Brain microvascular endothelial cell (primary cell): ENCODE results near the gene NKX1-1.

Experiments used
- DNase-seq: peaks from one replicate; pipeline ENCODE4 v3.0.0-alpha.2; 2020
- H3K27ac ChIP-seq: fragments of 250-450 bp; sonication (Bioruptor Pico); 2 replicates; pipeline ENCODE4 v1.5.1; 2020; ENCODE audit warnings: mild to moderate bottlenecking, moderate library complexity
- H3K27me3 ChIP-seq: fragments of 250-450 bp; sonication (Bioruptor Pico); replicated peaks from 2 replicates; pipeline ENCODE4 v1.5.1; 2020; ENCODE audit warnings: mild to moderate bottlenecking
- H3K36me3 ChIP-seq: fragments of 250-450 bp; sonication (Bioruptor Pico); replicated peaks from 2 replicates; pipeline ENCODE4 v1.5.1; 2020; ENCODE audit warnings: mild to moderate bottlenecking
- H3K4me3 ChIP-seq: 2 replicates; pipeline ENCODE4 v1.5.1; 2011; ENCODE audit warnings: low read depth, mild to moderate bottlenecking, control low read depth, low read length, moderate library complexity
- in situ Hi-C: cut with HindIII; loops from 2 replicates; pipeline ENCODE4 v1.10.0; 2017; ENCODE audit warnings: low sequenced_read_pairs, low pct_ligation_motif_present
- TF ChIP-seq, protein P1 (sequence below): IDR thresholded peaks from 2 replicates; pipeline ENCODE4 v1.5.1; 2011; ENCODE audit warnings: low read depth, mild to moderate bottlenecking, moderate library complexity, low read length, control low read depth, inconsistent platforms; ENCODE audit errors: missing control alignments

Gene NKX1-1

DNA sequence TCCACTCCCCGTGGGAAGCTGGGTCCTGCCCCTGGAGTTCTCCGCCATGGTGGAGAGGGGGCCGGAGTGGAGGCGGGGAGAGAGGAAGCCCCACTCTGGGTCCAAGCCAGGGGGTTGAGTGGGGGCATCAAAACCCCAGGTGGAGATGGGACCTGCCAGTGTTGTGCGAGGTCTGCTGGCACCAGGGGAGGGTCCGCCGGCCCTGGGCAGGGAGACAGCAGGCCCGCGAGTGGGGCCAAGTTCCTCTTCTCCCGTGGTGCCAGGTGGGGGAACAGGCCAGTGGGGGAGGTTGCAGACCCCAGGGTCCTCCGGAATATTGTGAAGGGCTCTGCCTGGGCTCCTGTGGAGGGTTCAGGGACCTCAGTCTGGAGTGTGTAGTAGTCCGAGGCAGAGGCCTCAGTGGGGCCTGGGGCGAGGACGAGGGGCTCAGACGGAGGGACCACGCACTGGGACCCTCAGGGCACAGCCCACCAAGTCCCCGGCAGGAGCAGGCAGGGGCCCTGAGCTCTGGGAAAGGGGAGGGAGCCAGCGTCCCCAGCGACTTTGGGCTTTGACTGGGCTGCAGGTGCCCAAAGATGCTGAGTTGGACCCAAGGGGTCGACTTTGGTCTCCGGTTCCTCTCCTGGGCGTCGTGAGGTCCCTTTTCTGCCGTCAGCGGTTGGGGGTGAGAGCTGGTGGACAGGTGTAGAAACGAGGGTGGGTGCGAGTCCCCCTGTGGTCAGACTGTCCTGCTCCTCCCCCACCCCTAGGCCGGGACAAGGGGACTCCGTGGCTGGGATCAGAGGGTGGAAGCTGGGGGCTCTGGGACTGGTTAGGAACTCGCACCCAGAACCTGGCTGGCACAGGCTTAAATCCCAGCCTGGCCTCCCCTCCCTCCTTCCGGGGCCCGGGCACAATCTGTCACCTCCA, 43.8 kb upstream of the NKX1-1 start:
- Histone ChIP-seq H3K36me3 (no peaks in the 10 kb centered on the region), H3K4me3 (no peak overlapping the region), H3K27ac (no peak overlapping the region), H3K27me3 (no peaks in the 10 kb centered on the region)
- no peak for DNase-seq
- in situ Hi-C loops: no loop called here
- TF ChIP-seq, protein P1, sequence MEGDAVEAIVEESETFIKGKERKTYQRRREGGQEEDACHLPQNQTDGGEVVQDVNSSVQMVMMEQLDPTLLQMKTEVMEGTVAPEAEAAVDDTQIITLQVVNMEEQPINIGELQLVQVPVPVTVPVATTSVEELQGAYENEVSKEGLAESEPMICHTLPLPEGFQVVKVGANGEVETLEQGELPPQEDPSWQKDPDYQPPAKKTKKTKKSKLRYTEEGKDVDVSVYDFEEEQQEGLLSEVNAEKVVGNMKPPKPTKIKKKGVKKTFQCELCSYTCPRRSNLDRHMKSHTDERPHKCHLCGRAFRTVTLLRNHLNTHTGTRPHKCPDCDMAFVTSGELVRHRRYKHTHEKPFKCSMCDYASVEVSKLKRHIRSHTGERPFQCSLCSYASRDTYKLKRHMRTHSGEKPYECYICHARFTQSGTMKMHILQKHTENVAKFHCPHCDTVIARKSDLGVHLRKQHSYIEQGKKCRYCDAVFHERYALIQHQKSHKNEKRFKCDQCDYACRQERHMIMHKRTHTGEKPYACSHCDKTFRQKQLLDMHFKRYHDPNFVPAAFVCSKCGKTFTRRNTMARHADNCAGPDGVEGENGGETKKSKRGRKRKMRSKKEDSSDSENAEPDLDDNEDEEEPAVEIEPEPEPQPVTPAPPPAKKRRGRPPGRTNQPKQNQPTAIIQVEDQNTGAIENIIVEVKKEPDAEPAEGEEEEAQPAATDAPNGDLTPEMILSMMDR: no peak

DNA sequence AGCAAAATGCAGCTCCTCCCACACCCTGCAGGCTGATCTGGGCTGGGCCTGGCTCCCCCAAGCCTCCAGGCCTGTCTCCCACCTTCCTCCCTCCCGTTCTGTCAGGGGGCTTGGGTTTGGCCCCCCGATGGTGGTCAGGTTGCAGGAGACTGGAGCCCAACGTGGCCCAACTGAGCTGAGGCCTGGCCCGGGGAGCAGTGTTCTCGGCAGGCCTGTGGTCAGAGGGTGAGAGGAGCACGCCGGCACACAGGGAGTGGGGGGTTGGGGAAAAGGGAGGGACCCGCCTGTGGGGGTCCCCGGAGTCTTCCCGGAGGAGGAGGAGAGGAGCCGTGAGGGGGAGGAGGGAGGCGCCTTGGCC, 43.2 kb upstream of the NKX1-1 start:
- in situ Hi-C loops: no loop called here
- Histone ChIP-seq H3K36me3 (no peaks in the 10 kb centered on the region), H3K4me3 (no peak overlapping the region), H3K27ac (no peak overlapping the region), H3K27me3 (no peaks in the 10 kb centered on the region)
- TF ChIP-seq, protein P1: no peak
- no peak for DNase-seq

DNA sequence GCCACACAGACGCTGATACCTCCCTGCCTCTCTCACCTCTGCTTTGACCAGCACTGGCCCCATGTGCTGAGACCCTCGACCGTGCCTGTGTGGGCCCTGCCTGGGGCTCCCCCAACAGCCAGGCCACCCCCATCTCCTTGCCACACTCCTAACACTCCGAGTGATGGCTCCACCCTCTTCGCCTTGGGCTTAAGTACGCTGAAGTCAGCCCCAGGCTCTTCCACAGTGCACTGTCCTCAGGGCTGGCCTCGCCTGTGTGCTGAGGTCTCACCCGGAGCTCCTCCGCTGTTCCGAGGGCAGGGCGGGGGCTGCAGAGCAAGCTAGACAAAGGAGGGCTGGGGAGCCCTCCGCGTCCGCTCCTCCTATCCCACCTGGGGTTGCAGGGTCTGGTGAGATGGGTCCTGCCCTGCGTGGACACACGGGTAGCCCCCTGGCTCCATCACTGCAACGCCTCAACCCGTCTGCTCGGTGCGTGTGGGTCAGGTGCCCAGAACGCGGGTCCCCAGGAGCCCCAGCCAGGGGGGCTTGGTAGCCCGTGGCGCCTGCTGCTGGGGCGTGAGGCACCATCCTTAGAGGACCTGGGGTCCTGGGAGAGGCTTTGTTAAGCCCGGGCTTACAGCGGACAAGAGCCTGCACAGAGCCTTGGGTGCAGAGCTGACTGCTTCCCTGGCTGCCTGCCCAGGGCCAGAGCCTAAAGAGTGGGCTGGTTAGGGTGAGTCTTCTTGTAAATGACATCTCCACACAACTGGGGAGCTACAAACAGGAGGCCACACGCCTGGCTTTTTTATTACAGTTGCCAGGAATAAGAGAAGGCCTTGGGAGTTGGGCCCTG, 42.6 kb upstream of the NKX1-1 start:
- Histone ChIP-seq H3K27me3 (no peaks in the 10 kb centered on the region), H3K27ac (no peak overlapping the region), H3K4me3 (no peak overlapping the region), H3K36me3 (no peaks in the 10 kb centered on the region)
- in situ Hi-C loops: no loop called here
- no peak for DNase-seq
- TF ChIP-seq, protein P1: no peak

DNA sequence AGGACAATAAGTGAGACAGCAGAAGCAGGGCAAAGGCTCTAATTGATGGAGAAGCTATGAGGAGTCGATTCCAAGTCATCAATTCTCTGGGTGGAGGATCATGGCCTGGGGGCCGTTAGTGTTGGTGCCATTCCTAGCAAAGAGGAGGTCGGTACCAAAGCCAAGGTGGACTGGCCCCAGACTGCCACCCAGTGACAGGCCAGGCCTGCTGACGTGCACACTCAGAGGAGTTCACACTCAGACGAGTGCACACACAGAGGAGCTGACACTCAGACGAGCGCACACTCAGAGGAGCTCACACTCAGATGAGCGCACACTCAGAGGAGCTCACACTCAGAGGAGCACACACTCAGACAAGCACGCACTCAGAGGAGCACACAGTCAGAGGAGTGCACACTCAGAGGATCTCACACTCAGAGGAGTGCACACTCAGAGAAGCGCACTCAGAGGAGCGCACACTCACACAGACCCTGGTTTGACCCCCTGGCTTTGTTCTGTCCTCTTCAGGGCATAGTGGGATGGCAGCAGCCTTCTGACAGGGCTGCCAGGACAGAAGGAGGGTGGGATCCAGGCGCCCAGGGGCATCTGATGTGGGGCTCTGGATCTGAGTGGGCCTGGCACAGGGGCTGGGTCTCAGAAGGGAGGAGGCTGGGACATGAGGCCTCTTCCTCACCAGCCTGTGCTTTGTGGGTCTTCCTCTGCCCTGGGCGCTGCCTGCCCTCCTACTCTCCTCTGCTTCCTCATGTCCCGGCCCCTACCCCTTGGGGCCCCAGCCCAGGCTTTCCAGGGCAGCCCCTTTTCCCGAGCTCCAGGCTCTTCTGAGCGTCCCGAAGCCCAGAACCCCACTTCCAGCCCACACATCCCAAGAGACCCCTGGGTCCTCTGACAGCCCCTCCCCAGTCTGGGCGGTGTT, 41.7 kb upstream of the NKX1-1 start:
- TF ChIP-seq, protein P1: no peak
- Histone ChIP-seq H3K4me3 (no peak overlapping the region), H3K27ac (no peak overlapping the region), H3K27me3 (no peaks in the 10 kb centered on the region), H3K36me3 (no peaks in the 10 kb centered on the region)
- no peak for DNase-seq
- in situ Hi-C loops: no loop called here

DNA sequence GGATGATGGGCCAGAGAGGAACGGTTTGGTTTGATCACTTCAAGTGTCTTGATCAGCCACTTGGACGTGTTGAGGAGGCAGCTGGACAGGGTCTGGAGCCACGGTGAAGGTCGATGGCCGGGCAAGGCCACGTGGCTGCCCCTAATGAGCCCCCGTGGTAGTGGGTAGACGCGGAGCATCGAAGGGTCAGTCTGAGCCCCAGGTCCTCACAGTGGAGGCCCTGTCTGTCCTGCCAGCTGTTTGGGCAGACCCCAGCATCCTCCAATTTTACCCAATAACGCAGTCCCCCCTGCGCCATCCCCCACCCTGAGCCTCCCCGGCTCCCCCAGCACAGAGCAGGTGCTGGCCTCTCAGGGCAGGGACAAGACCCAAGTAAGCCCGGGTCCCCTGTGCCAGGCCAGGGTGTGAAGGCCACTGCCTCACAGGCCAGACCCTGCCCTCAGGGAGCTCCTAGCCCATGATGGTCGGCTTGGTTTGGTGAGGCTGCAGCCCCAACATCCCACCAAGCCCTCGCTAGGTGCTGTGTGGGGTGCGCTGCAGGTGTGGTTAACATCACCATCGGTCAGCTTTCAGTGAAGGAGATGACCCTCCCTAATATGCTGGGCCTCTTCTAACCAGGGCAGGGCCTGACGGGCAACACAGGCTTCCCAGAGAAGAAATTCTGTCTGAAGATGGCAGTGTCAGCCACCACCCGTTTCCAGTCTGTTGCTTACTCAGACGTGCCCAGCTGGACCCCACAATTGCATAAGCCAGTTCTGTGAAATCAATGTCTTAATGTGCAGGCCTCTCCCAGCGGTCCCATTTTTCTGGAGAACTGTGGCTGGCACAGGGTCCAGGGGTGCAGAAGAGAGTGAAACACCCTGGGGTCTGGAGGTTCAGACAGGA, 40.5 kb upstream of the NKX1-1 start:
- Histone ChIP-seq H3K36me3 (no peaks in the 10 kb centered on the region), H3K4me3 (no peak overlapping the region), H3K27me3 (no peaks in the 10 kb centered on the region), H3K27ac (no peak overlapping the region)
- DNase-seq: no peak
- in situ Hi-C loops: no loop called here
- TF ChIP-seq, protein P1: no peak
